ENCODE data around the gene TEPSIN.

TEPSIN gene

DNA sequence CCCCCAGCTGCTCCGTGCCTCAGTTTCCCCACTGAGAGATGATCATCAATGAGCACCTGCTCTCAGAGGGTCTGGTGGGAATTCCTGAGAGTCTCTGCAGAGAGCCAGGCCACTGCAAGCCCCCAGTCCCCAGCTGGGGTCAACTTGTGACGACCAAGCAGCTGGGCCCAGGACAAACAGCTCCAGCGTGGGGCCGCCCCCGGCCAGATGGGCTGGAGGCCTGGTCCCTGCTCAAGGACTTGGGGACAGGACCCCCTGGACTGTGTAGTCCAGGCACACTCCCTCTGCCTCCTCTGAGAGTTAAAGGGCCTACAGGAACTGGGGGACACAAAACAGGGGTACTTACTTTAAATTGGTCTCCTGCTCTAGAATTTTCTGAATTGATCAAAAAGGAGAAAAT is 56.3 kb downstream of the TEPSIN start:
- Histone ChIP-seq H3K4me1 (ENCODE audit: control extremely low read depth in 1 of 4, control insufficient read depth in 4 of 4, insufficient read depth in 4 of 4, low read length in 3 of 4) (no peaks in the 10 kb centered on the region), H3K27ac (ENCODE audit: insufficient read depth in 1 of 2, low read depth in 1 of 2, low read length in 2 of 2, poor library complexity in 1 of 2, severe bottlenecking in 2 of 2) (no peak overlapping the region), H3K9me3 (ENCODE audit: control extremely low read depth in 1 of 5, control insufficient read depth in 4 of 5, insufficient read depth in 2 of 5, low read depth in 1 of 5, low read length in 4 of 5) (no peaks in the 10 kb centered on the region), H3K4me3 (ENCODE audit: control insufficient read depth in 1 of 7, extremely low read depth in 1 of 7, insufficient read depth in 4 of 7, low read depth in 2 of 7, low read length in 6 of 7) (no peak overlapping the region), H3K27me3 (replicated peaks in 2 of 5; ENCODE audit: control insufficient read depth in 4 of 5, insufficient read depth in 5 of 5, low read length in 4 of 5) (peaks cover 0 to 22% (median 0%) of the 10 kb centered on the region in 5 experiments), H3K36me3 (ENCODE audit: control insufficient read depth in 4 of 4, insufficient read depth in 4 of 4, low read length in 3 of 4) (no peaks in the 10 kb centered on the region)
- DNase-seq, result no peak
- POLR2A ChIA-PET, result no interaction called here
- CTCF ChIA-PET, result interaction anchor here (1.0 to 1.5 kb wide), 3 partner anchors 9 to 34 kb away, joined by 3 to 4 read pairs (median 3); no protein-coding TSS in a partner anchor
- WGBS (ENCODE audit: insufficient coverage), result 98% methylated on average over 5 of the region's 5 CpGs

DNA sequence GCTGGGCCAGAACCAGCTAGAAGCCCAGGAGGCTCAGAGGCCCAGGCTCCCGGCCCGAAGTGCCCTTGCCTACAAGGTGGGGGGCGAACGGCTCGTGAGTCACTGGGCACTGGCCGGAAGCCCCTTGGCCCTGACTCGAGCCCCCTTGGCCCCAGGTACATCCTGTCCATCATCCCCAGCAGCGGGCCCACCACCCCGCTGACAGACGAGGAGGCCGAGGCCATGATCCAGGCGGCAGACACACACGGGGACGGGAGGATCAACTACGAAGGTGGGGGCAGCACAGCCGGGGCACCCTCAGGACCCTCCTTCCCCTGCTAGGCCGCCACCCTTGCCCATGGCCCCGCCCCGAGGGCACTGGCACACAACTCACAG is 57.1 kb downstream of the TEPSIN start:
- POLR2A ChIA-PET, result no interaction called here
- Histone ChIP-seq H3K9me3 (ENCODE audit: control extremely low read depth in 1 of 5, control insufficient read depth in 4 of 5, insufficient read depth in 2 of 5, low read depth in 1 of 5, low read length in 4 of 5) (no peaks in the 10 kb centered on the region), H3K27me3 (replicated peaks in 2 of 5; ENCODE audit: control insufficient read depth in 4 of 5, insufficient read depth in 5 of 5, low read length in 4 of 5) (peaks cover 0 to 22% (median 0%) of the 10 kb centered on the region in 5 experiments), H3K36me3 (ENCODE audit: control insufficient read depth in 4 of 4, insufficient read depth in 4 of 4, low read length in 3 of 4) (no peaks in the 10 kb centered on the region), H3K27ac (ENCODE audit: insufficient read depth in 1 of 2, low read depth in 1 of 2, low read length in 2 of 2, poor library complexity in 1 of 2, severe bottlenecking in 2 of 2) (no peak overlapping the region), H3K4me3 (ENCODE audit: control insufficient read depth in 1 of 7, extremely low read depth in 1 of 7, insufficient read depth in 4 of 7, low read depth in 2 of 7, low read length in 6 of 7) (no peak overlapping the region), H3K4me1 (ENCODE audit: control extremely low read depth in 1 of 4, control insufficient read depth in 4 of 4, insufficient read depth in 4 of 4, low read length in 3 of 4) (no peaks in the 10 kb centered on the region)
- DNase-seq, result no peak
- CTCF ChIA-PET, result interaction anchor here (1.0 to 1.5 kb wide), 3 partner anchors 10 to 35 kb away, joined by 3 to 4 read pairs (median 3); no protein-coding TSS in a partner anchor
- 92% methylated on average over 19 of the region's 19 CpGs for WGBS (ENCODE audit: insufficient coverage)

DNA sequence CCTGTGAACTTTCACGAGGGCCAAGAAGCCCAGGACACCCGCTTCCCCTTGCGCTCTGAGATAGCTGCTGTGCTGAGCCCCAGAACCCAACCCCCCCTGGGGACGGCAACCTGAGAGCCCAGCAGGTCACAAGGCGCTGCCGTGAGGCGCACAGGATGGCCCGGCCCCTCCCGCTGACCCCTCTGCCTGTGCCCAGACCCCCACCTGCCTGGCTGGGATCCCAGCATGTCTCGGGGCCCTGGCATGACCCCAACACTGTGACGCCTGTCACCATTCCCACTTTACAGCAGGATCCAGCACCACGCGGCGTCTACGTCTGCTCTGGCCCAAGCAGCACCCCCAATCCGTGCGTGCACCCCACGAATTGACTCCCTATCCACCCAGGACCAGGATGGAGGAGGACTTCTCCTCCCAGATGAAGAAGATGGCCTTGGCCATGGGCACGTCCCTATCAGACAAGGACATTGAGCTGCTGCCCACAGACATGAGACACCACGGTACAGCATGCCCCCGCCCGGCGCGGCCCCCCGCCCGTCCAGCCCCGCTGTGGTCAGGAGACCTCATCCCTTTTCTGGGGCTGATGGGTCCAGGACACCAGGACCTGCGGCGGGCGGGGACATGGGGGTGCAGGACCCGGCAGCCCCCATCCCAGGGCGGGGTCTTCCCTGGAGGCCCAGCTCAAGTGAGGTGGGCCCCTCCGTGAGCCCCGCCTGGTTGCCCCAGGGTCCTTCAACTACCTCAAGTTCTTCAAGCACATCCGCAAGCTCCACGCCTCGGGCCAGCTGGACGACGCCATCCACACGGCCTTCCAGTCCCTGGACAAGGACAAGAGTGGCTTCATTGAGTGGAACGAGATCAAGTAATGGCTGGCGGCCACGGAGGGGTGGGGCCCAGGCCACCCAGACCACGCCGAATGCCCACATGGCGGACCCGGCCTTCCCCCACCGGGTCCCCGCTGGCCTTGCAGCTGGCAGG is 57.7 kb downstream of the TEPSIN start:
- Histone ChIP-seq H3K36me3 (ENCODE audit: control insufficient read depth in 4 of 4, insufficient read depth in 4 of 4, low read length in 3 of 4) (no peaks in the 10 kb centered on the region), H3K4me1 (ENCODE audit: control extremely low read depth in 1 of 4, control insufficient read depth in 4 of 4, insufficient read depth in 4 of 4, low read length in 3 of 4) (no peaks in the 10 kb centered on the region), H3K27me3 (replicated peaks in 2 of 5; ENCODE audit: control insufficient read depth in 4 of 5, insufficient read depth in 5 of 5, low read length in 4 of 5) (peaks cover 0 to 22% (median 0%) of the 10 kb centered on the region in 5 experiments), H3K27ac (ENCODE audit: insufficient read depth in 1 of 2, low read depth in 1 of 2, low read length in 2 of 2, poor library complexity in 1 of 2, severe bottlenecking in 2 of 2) (no peak overlapping the region), H3K4me3 (ENCODE audit: control insufficient read depth in 1 of 7, extremely low read depth in 1 of 7, insufficient read depth in 4 of 7, low read depth in 2 of 7, low read length in 6 of 7) (no peak overlapping the region), H3K9me3 (ENCODE audit: control extremely low read depth in 1 of 5, control insufficient read depth in 4 of 5, insufficient read depth in 2 of 5, low read depth in 1 of 5, low read length in 4 of 5) (no peaks in the 10 kb centered on the region)
- POLR2A ChIA-PET, result no interaction called here
- CTCF ChIA-PET, result interaction anchor here (1.4 to 2.3 kb wide), 3 partner anchors 11 to 38 kb away, joined by 3 to 11 read pairs (median 4); no protein-coding TSS in a partner anchor
- WGBS (ENCODE audit: insufficient coverage), result 96% methylated on average over 35 of the region's 49 CpGs
- no peak for DNase-seq

GRCh38 chr17:81179861-81180260 is 59.0 kb downstream of the TEPSIN start:
- Histone ChIP-seq H3K36me3 (ENCODE audit: control insufficient read depth in 4 of 4, insufficient read depth in 4 of 4, low read length in 3 of 4) (no peaks in the 10 kb centered on the region), H3K9me3 (ENCODE audit: control extremely low read depth in 1 of 5, control insufficient read depth in 4 of 5, insufficient read depth in 2 of 5, low read depth in 1 of 5, low read length in 4 of 5) (peaks cover 0 to 3% (median 0%) of the 10 kb centered on the region in 5 experiments), H3K27ac (ENCODE audit: insufficient read depth in 1 of 2, low read depth in 1 of 2, low read length in 2 of 2, poor library complexity in 1 of 2, severe bottlenecking in 2 of 2) (no peak overlapping the region), H3K4me3 (ENCODE audit: control insufficient read depth in 1 of 7, extremely low read depth in 1 of 7, insufficient read depth in 4 of 7, low read depth in 2 of 7, low read length in 6 of 7) (no peak overlapping the region), H3K27me3 (replicated peaks in 2 of 5; ENCODE audit: control insufficient read depth in 4 of 5, insufficient read depth in 5 of 5, low read length in 4 of 5) (peaks cover 0 to 16% (median 0%) of the 10 kb centered on the region in 5 experiments), H3K4me1 (ENCODE audit: control extremely low read depth in 1 of 4, control insufficient read depth in 4 of 4, insufficient read depth in 4 of 4, low read length in 3 of 4) (no peaks in the 10 kb centered on the region)
- 91% methylated on average over 12 of the region's 12 CpGs for WGBS (ENCODE audit: insufficient coverage)
- DNase-seq, result no peak
- ChIA-PET CTCF (interaction anchor here (0.8 to 2.3 kb wide), 2 partner anchors 21 to 37 kb away, joined by 5 to 11 read pairs; no protein-coding TSS in a partner anchor), POLR2A (interaction anchor here (0.7 kb wide), 1 partner anchor 18 kb away, joined by 4 read pairs; no protein-coding TSS in a partner anchor)

DNA sequence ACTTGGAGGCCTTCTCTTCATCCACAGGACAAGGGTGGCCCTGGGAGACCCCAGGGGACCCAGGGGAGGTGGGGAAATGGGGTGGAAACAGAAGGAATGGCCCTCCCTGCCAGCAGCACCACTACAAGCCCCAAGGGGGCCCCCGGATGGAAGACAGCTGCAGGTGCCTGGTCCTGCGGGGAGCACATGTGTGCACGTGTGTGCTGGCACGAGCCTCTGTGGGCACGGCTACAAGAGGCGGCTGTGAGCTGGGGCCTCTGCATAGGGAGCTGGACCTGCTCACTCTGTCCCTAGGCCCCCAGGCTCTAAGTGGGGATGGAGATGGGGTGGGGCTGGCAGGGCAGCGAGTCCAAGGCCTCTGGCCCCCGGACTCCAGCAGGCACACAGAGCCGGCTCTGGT is 59.6 kb downstream of the TEPSIN start:
- no peak overlapping the region for H3K27ac ChIP-seq (ENCODE audit: insufficient read depth in 1 of 2, low read depth in 1 of 2, low read length in 2 of 2, poor library complexity in 1 of 2, severe bottlenecking in 2 of 2)
- H3K4me3 ChIP-seq (ENCODE audit: control insufficient read depth in 1 of 7, extremely low read depth in 1 of 7, insufficient read depth in 4 of 7, low read depth in 2 of 7, low read length in 6 of 7), result no peak overlapping the region
- DNase-seq, result no peak
- ChIA-PET CTCF (interaction anchor here (1.5 to 2.3 kb wide), 2 partner anchors 32 to 36 kb away, joined by 3 to 11 read pairs; no protein-coding TSS in a partner anchor), POLR2A (no interaction called here)
- peaks cover 0 to 3% (median 0%) of the 10 kb centered on the region in 5 experiments for H3K9me3 ChIP-seq (ENCODE audit: control extremely low read depth in 1 of 5, control insufficient read depth in 4 of 5, insufficient read depth in 2 of 5, low read depth in 1 of 5, low read length in 4 of 5)
- peaks cover 0 to 10% (median 0%) of the 10 kb centered on the region in 5 experiments for H3K27me3 ChIP-seq (replicated peaks in 2 of 5; ENCODE audit: control insufficient read depth in 4 of 5, insufficient read depth in 5 of 5, low read length in 4 of 5)
- WGBS (ENCODE audit: insufficient coverage), result 93% methylated on average over 8 of the region's 9 CpGs
- H3K36me3 ChIP-seq (ENCODE audit: control insufficient read depth in 4 of 4, insufficient read depth in 4 of 4, low read length in 3 of 4), result no peaks in the 10 kb centered on the region
- H3K4me1 ChIP-seq (ENCODE audit: control extremely low read depth in 1 of 4, control insufficient read depth in 4 of 4, insufficient read depth in 4 of 4, low read length in 3 of 4), result no peaks in the 10 kb centered on the region
